ENCODE data around the gene NUP160.
"Not testable (repeated sequence)": the region's sequence is repeated elsewhere in the genome, so short reads cannot be mapped to it uniquely, and the experiment has no call there.

The NUP160 gene

DNA sequence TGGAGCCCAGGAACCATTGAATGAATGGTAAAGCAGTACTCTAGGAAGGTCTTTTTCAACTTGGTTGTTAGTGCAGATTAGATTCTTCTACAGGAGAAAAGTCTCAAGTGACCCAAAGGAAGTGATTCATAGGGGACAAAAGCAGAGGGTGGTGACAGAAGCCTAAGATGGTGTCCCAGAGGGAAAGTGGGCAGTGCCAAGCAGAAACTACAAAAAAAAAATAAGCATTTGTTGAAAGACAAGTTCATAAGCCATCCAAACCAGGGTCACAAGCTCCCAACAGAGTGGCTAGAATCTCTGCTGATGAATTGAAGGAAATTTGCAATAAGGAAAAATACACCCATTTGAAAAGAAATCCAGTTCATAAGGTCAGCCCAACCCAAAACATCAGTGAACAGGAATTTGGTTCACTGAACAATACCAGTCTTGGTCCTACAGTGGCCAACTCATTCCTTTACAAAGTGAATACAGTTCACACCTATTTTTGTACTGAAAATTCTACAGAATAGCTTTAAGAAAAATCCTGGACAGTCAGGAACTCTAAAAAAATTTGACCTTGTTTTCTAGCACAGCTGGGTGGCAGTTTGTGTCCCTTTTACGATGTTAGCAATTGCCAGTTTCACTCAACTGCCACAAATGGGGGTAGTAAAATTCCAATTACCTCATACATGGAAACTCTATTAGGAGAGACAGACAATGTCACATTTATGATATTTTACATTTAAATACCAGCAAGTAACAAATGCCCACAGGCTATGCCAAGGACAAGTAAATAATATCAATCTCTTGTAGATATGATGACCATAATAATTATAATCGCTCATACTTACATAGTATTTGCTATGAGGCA lies 21.6 kb upstream of the NUP160 start:
- TF ChIP-seq ZNF565 (CRISPR knock-in tag; conservative IDR thresholded peaks at IDR 0.05; ENCODE audit: low read depth) = no peak
- TF ChIP-seq ISL1 (CRISPR knock-in tag; IDR thresholded peaks at IDR 0.05) = no peak
- TF ChIP-seq, protein P1, sequence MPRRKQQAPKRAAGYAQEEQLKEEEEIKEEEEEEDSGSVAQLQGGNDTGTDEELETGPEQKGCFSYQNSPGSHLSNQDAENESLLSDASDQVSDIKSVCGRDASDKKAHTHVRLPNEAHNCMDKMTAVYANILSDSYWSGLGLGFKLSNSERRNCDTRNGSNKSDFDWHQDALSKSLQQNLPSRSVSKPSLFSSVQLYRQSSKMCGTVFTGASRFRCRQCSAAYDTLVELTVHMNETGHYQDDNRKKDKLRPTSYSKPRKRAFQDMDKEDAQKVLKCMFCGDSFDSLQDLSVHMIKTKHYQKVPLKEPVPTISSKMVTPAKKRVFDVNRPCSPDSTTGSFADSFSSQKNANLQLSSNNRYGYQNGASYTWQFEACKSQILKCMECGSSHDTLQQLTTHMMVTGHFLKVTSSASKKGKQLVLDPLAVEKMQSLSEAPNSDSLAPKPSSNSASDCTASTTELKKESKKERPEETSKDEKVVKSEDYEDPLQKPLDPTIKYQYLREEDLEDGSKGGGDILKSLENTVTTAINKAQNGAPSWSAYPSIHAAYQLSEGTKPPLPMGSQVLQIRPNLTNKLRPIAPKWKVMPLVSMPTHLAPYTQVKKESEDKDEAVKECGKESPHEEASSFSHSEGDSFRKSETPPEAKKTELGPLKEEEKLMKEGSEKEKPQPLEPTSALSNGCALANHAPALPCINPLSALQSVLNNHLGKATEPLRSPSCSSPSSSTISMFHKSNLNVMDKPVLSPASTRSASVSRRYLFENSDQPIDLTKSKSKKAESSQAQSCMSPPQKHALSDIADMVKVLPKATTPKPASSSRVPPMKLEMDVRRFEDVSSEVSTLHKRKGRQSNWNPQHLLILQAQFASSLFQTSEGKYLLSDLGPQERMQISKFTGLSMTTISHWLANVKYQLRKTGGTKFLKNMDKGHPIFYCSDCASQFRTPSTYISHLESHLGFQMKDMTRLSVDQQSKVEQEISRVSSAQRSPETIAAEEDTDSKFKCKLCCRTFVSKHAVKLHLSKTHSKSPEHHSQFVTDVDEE (CRISPR knock-in tag; IDR thresholded peaks at IDR 0.05) = no peak
- TF ChIP-seq SNAI2 (CRISPR knock-in tag; IDR thresholded peaks at IDR 0.05) = no peak
- no peak for TF ChIP-seq ARNTL (CRISPR knock-in tag; IDR thresholded peaks at IDR 0.05; ENCODE audit: borderline replicate concordance, low read depth)
- no peak for TF ChIP-seq PPARA (CRISPR knock-in tag; IDR thresholded peaks at IDR 0.05; ENCODE audit: borderline replicate concordance)
- no peak for TF ChIP-seq TCF4 (CRISPR knock-in tag; IDR thresholded peaks at IDR 0.05; ENCODE audit: borderline replicate concordance)
- no peak for TF ChIP-seq ZFP30 (CRISPR knock-in tag; IDR thresholded peaks at IDR 0.05)
- no peak for TF ChIP-seq ZNF70 (CRISPR knock-in tag; IDR thresholded peaks at IDR 0.05)
- no peak for TF ChIP-seq GLIS3 (CRISPR knock-in tag; IDR thresholded peaks at IDR 0.05)
- no peak for TF ChIP-seq BACH2 (CRISPR knock-in tag; IDR thresholded peaks at IDR 0.05; ENCODE audit: borderline replicate concordance)
- no peak for TF ChIP-seq ESRRG (CRISPR knock-in tag; IDR thresholded peaks at IDR 0.05)
- TF ChIP-seq ZNF8 (CRISPR knock-in tag; IDR thresholded peaks at IDR 0.05) = no peak
- no peak for TF ChIP-seq CSDC2 (CRISPR knock-in tag; IDR thresholded peaks at IDR 0.05)
- no peak for TF ChIP-seq TOX (CRISPR knock-in tag; IDR thresholded peaks at IDR 0.05; ENCODE audit: borderline replicate concordance)
- TF ChIP-seq, protein P2, sequence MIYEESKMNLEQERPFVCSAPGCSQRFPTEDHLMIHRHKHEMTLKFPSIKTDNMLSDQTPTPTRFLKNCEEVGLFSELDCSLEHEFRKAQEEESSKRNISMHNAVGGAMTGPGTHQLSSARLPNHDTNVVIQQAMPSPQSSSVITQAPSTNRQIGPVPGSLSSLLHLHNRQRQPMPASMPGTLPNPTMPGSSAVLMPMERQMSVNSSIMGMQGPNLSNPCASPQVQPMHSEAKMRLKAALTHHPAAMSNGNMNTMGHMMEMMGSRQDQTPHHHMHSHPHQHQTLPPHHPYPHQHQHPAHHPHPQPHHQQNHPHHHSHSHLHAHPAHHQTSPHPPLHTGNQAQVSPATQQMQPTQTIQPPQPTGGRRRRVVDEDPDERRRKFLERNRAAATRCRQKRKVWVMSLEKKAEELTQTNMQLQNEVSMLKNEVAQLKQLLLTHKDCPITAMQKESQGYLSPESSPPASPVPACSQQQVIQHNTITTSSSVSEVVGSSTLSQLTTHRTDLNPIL (CRISPR knock-in tag; IDR thresholded peaks at IDR 0.05; ENCODE audit: low read depth) = no peak
- TF ChIP-seq, protein P3, sequence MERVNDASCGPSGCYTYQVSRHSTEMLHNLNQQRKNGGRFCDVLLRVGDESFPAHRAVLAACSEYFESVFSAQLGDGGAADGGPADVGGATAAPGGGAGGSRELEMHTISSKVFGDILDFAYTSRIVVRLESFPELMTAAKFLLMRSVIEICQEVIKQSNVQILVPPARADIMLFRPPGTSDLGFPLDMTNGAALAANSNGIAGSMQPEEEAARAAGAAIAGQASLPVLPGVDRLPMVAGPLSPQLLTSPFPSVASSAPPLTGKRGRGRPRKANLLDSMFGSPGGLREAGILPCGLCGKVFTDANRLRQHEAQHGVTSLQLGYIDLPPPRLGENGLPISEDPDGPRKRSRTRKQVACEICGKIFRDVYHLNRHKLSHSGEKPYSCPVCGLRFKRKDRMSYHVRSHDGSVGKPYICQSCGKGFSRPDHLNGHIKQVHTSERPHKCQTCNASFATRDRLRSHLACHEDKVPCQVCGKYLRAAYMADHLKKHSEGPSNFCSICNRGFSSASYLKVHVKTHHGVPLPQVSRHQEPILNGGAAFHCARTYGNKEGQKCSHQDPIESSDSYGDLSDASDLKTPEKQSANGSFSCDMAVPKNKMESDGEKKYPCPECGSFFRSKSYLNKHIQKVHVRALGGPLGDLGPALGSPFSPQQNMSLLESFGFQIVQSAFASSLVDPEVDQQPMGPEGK (CRISPR knock-in tag; IDR thresholded peaks at IDR 0.05; ENCODE audit: borderline replicate concordance) = no peak
- no peak for ATAC-seq

DNA sequence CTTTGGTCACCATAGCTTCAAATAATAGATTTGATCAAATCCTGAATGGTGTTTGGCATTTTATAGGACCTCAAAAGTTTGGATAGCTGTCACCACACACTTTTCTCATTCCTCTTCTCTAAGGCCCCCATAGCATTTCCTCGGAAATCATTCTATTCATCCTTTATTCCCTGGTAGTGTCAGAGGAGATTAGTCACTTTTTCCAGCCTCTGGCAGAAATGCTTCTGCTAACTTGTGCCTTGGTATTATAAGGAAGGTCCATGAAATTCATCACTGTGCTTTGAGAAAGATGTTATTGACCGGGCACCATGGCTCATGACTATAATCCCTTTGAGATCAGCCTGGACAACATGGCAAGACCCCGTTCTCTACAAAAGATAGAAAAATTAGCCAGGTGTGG lies 19.7 kb upstream of the NUP160 start:
- ATAC-seq = no peak
- TF ChIP-seq, protein P3 (CRISPR knock-in tag; IDR thresholded peaks at IDR 0.05; ENCODE audit: borderline replicate concordance) = no peak
- TF ChIP-seq TCF4 (CRISPR knock-in tag; IDR thresholded peaks at IDR 0.05; ENCODE audit: borderline replicate concordance) (no peak), BACH2 (CRISPR knock-in tag; IDR thresholded peaks at IDR 0.05; ENCODE audit: borderline replicate concordance) (no peak), SNAI2 (CRISPR knock-in tag; IDR thresholded peaks at IDR 0.05) (no peak), ESRRG (CRISPR knock-in tag; IDR thresholded peaks at IDR 0.05) (no peak), ZFP30 (CRISPR knock-in tag; IDR thresholded peaks at IDR 0.05) (no peak), OSR1 (CRISPR knock-in tag; IDR thresholded peaks at IDR 0.05) (no peak)
- TF ChIP-seq, protein P4, sequence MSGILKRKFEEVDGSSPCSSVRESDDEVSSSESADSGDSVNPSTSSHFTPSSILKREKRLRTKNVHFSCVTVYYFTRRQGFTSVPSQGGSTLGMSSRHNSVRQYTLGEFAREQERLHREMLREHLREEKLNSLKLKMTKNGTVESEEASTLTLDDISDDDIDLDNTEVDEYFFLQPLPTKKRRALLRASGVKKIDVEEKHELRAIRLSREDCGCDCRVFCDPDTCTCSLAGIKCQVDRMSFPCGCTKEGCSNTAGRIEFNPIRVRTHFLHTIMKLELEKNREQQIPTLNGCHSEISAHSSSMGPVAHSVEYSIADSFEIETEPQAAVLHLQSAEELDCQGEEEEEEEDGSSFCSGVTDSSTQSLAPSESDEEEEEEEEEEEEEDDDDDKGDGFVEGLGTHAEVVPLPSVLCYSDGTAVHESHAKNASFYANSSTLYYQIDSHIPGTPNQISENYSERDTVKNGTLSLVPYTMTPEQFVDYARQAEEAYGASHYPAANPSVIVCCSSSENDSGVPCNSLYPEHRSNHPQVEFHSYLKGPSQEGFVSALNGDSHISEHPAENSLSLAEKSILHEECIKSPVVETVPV (CRISPR knock-in tag; IDR thresholded peaks at IDR 0.05) = no peak

DNA sequence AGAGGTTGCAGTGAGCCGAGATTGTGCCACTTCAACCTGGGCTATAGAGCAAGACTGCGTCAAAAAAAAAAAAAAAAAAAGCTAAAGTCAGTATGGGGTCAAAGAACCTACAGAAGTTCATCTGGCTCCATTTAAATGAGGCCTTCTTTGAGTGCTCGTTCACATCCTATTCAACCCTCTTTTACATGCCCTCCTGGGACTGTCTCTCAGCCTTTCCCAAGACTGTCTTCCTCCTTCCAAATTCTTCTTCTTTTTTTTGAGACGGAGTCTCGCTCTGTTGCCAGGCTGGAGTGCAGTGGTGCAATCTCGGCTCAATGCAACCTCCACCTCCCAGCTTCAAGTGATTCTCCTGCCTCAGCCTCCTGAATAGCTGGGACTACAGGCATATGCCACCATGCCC lies 18.7 kb upstream of the NUP160 start:
- ATAC-seq = not testable (repeated sequence)
